WTC11 (cell line): ENCODE results near the gene SFI1. TPM values are rescaled to one million over a fixed set of nuclear protein-coding genes. Genes with fewer than 3 reads are reported as not detected.

ENCODE experiments used
- ATAC-seq: fragments of 200-7000 bp; cut with Tn5 transposase; 2 replicates; pipeline ENCODE4 v1.10.0; 2021; ENCODE audit warnings: mild to moderate bottlenecking, moderate library complexity
- CTCF ChIA-PET: fragments of 300-600 bp; sonication (Branson Sonifier 250); formaldehyde crosslinking; loops from one replicate; lab custom pipeline; 2021; ENCODE audit warnings: antibody characterized with exemption; lab: Charles Lee
- POLR2A ChIA-PET: fragments of 350-600 bp; sonication (Branson Sonifier 250); formaldehyde crosslinking; loops from one replicate; lab custom pipeline; 2021; ENCODE audit warnings: antibody characterized with exemption; lab: Charles Lee
- DNase-seq: peaks from one replicate; pipeline ENCODE4 v3.0.0; 2021; ENCODE audit warnings: low spot score
- H3K27ac Mint-ChIP-seq: 2 replicates; pipeline ENCODE4 v1.8.0; 2021; ENCODE audit warnings: mixed read lengths
- H3K27me3 Mint-ChIP-seq: 2 replicates; pipeline ENCODE4 v1.8.0; 2021; ENCODE audit warnings: low read depth, mild to moderate bottlenecking, moderate library complexity, mixed read lengths
- H3K36me3 Mint-ChIP-seq: 2 replicates; pipeline ENCODE4 v1.8.0; 2021; ENCODE audit warnings: mixed read lengths
- H3K4me1 Mint-ChIP-seq: 2 replicates; pipeline ENCODE4 v1.8.0; 2022; ENCODE audit warnings: mixed read lengths
- H3K4me3 Mint-ChIP-seq: 2 replicates; pipeline ENCODE4 v1.8.0; 2021; ENCODE audit warnings: mild to moderate bottlenecking, moderate library complexity, mixed read lengths
- H3K9me3 Mint-ChIP-seq: 2 replicates; pipeline ENCODE4 v1.8.0; 2021; ENCODE audit warnings: mixed read lengths
- ATF1 ChIP-seq: sonication (generic); formaldehyde crosslinking; IDR thresholded peaks from 2 replicates; pipeline ENCODE4 v1.8.1; 2023; ENCODE audit warnings: mild to moderate bottlenecking, moderate library complexity, missing genetic modification reagents
- CDX4 ChIP-seq: fragments of 250-450 bp; sonication (Bioruptor Pico); IDR thresholded peaks from 2 replicates; pipeline ENCODE4 v1.9.0; 2021; ENCODE audit warnings: moderate library complexity, mild to moderate bottlenecking, inconsistent platforms, borderline replicate concordance
- ESRRA ChIP-seq: sonication (generic); formaldehyde crosslinking; IDR thresholded peaks from 2 replicates; pipeline ENCODE4 v1.8.1; 2022; ENCODE audit warnings: mild to moderate bottlenecking, missing genetic modification reagents, borderline replicate concordance
- IRF2 ChIP-seq: sonication (generic); formaldehyde crosslinking; IDR thresholded peaks from 2 replicates; pipeline ENCODE4 v1.8.0; 2022; ENCODE audit warnings: low read depth, missing genetic modification reagents, borderline replicate concordance
- NFATC4 ChIP-seq: fragments of 250-450 bp; sonication (Bioruptor Pico); IDR thresholded peaks from 2 replicates; pipeline ENCODE4 v1.9.0; 2021; ENCODE audit warnings: mild to moderate bottlenecking
- NR3C1 ChIP-seq: sonication (generic); formaldehyde crosslinking; conservative IDR thresholded peaks from 2 replicates; pipeline ENCODE4 v1.8.1; 2023; ENCODE audit warnings: low read depth, mild to moderate bottlenecking, missing genetic modification reagents
- PRRX2 ChIP-seq: fragments of 250-450 bp; sonication (Bioruptor Pico); IDR thresholded peaks from 2 replicates; pipeline ENCODE4 v1.8.0; 2021; ENCODE audit warnings: mild to moderate bottlenecking
- ZBTB43 ChIP-seq: sonication (generic); formaldehyde crosslinking; IDR thresholded peaks from 2 replicates; pipeline ENCODE4 v1.8.1; 2023; ENCODE audit warnings: mild to moderate bottlenecking, missing genetic modification reagents
- ZNF219 ChIP-seq: sonication (generic); formaldehyde crosslinking; IDR thresholded peaks from 2 replicates; pipeline ENCODE4 v1.8.0; 2023; ENCODE audit warnings: missing genetic modification reagents, mild to moderate bottlenecking, borderline replicate concordance
- total RNA-seq: library from RNA; stranded (reverse); gene quantifications from 3 replicates; pipeline ENCODE4 v1.2.3, GENCODE V29; 2021
- TF ChIP-seq, protein P1 (sequence below): sonication (generic); formaldehyde crosslinking; conservative IDR thresholded peaks from 2 replicates; pipeline ENCODE4 v1.8.1; 2023; ENCODE audit warnings: mild to moderate bottlenecking, low read depth, missing genetic modification reagents, moderate library complexity
- TF ChIP-seq, protein P2 (sequence below): sonication (generic); formaldehyde crosslinking; IDR thresholded peaks from 2 replicates; pipeline ENCODE4 v1.8.0; 2022; ENCODE audit warnings: mild to moderate bottlenecking, missing genetic modification reagents
- TF ChIP-seq, protein P3 (sequence below): sonication (generic); formaldehyde crosslinking; IDR thresholded peaks from 2 replicates; pipeline ENCODE4 v1.8.1; 2022; ENCODE audit warnings: low read depth, mild to moderate bottlenecking, moderate library complexity, missing genetic modification reagents, borderline replicate concordance
- TF ChIP-seq, protein P4 (sequence below): fragments of 250-450 bp; sonication (Bioruptor Pico); IDR thresholded peaks from 2 replicates; pipeline ENCODE4 v1.9.0; 2021; ENCODE audit warnings: mild to moderate bottlenecking
- TF ChIP-seq, protein P5 (sequence below): fragments of 250-450 bp; sonication (Bioruptor Pico); IDR thresholded peaks from 2 replicates; pipeline ENCODE4 v1.9.0; 2021; ENCODE audit warnings: mild to moderate bottlenecking, borderline replicate concordance
- TF ChIP-seq, protein P6 (sequence below): fragments of 250-450 bp; sonication (Bioruptor Pico); conservative IDR thresholded peaks from 2 replicates; pipeline ENCODE4 v1.9.0; 2021; ENCODE audit warnings: mild to moderate bottlenecking
- TF ChIP-seq, protein P7 (sequence below): sonication (generic); formaldehyde crosslinking; conservative IDR thresholded peaks from 2 replicates; pipeline ENCODE4 v1.8.1; 2022; ENCODE audit warnings: mild to moderate bottlenecking, missing genetic modification reagents

SFI1 gene
- total RNA-seq, 1 experiment from 2014 or later: 43.6 TPM

GRCh38 chr22:31604746-31605705, 108.7 kb downstream of the SFI1 start:
- Mint-ChIP-seq H3K4me1 (no peaks in the 10 kb centered on the region), H3K27ac (peak overlapping the region; percentile 60; the same call in 1 of the 2 replicates), H3K36me3 (no peaks in the 10 kb centered on the region), H3K27me3 (no peaks in the 10 kb centered on the region; the same call in 1 of the 2 replicates), H3K9me3 (no peaks in the 10 kb centered on the region), H3K4me3 (no peak overlapping the region)
- ChIA-PET POLR2A (interaction anchor here (0.5 to 1.0 kb wide), 2 partner anchors 8 to 55 kb away, joined by 3 read pairs; no protein-coding TSS in a partner anchor), CTCF (interaction anchor here (2.0 kb wide), 1 partner anchor 9 kb away, joined by 10 read pairs; no protein-coding TSS in a partner anchor)
- no peak for ATAC-seq
- DNase-seq: no peak
- TF ChIP-seq NR3C1: no peak
- TF ChIP-seq CDX4 (CRISPR knock-in tag): no peak
- TF ChIP-seq NFATC4 (CRISPR knock-in tag): no peak
- TF ChIP-seq, protein P1, sequence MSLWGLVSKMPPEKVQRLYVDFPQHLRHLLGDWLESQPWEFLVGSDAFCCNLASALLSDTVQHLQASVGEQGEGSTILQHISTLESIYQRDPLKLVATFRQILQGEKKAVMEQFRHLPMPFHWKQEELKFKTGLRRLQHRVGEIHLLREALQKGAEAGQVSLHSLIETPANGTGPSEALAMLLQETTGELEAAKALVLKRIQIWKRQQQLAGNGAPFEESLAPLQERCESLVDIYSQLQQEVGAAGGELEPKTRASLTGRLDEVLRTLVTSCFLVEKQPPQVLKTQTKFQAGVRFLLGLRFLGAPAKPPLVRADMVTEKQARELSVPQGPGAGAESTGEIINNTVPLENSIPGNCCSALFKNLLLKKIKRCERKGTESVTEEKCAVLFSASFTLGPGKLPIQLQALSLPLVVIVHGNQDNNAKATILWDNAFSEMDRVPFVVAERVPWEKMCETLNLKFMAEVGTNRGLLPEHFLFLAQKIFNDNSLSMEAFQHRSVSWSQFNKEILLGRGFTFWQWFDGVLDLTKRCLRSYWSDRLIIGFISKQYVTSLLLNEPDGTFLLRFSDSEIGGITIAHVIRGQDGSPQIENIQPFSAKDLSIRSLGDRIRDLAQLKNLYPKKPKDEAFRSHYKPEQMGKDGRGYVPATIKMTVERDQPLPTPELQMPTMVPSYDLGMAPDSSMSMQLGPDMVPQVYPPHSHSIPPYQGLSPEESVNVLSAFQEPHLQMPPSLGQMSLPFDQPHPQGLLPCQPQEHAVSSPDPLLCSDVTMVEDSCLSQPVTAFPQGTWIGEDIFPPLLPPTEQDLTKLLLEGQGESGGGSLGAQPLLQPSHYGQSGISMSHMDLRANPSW (CRISPR knock-in tag): no peak
- no peak for TF ChIP-seq ESRRA
- no peak for TF ChIP-seq ATF1 (CRISPR knock-in tag)
- TF ChIP-seq, protein P2, sequence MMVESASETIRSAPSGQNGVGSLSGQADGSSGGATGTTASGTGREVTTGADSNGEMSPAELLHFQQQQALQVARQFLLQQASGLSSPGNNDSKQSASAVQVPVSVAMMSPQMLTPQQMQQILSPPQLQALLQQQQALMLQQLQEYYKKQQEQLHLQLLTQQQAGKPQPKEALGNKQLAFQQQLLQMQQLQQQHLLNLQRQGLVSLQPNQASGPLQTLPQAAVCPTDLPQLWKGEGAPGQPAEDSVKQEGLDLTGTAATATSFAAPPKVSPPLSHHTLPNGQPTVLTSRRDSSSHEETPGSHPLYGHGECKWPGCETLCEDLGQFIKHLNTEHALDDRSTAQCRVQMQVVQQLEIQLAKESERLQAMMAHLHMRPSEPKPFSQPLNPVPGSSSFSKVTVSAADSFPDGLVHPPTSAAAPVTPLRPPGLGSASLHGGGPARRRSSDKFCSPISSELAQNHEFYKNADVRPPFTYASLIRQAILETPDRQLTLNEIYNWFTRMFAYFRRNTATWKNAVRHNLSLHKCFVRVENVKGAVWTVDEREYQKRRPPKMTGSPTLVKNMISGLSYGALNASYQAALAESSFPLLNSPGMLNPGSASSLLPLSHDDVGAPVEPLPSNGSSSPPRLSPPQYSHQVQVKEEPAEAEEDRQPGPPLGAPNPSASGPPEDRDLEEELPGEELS: no peak
- TF ChIP-seq ZNF219 (CRISPR knock-in tag): no peak
- TF ChIP-seq ZBTB43 (CRISPR knock-in tag): no peak
- no peak for TF ChIP-seq IRF2 (CRISPR knock-in tag)
- TF ChIP-seq, protein P3, sequence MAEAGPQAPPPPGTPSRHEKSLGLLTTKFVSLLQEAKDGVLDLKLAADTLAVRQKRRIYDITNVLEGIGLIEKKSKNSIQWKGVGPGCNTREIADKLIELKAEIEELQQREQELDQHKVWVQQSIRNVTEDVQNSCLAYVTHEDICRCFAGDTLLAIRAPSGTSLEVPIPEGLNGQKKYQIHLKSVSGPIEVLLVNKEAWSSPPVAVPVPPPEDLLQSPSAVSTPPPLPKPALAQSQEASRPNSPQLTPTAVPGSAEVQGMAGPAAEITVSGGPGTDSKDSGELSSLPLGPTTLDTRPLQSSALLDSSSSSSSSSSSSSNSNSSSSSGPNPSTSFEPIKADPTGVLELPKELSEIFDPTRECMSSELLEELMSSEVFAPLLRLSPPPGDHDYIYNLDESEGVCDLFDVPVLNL: no peak
- TF ChIP-seq, protein P4, sequence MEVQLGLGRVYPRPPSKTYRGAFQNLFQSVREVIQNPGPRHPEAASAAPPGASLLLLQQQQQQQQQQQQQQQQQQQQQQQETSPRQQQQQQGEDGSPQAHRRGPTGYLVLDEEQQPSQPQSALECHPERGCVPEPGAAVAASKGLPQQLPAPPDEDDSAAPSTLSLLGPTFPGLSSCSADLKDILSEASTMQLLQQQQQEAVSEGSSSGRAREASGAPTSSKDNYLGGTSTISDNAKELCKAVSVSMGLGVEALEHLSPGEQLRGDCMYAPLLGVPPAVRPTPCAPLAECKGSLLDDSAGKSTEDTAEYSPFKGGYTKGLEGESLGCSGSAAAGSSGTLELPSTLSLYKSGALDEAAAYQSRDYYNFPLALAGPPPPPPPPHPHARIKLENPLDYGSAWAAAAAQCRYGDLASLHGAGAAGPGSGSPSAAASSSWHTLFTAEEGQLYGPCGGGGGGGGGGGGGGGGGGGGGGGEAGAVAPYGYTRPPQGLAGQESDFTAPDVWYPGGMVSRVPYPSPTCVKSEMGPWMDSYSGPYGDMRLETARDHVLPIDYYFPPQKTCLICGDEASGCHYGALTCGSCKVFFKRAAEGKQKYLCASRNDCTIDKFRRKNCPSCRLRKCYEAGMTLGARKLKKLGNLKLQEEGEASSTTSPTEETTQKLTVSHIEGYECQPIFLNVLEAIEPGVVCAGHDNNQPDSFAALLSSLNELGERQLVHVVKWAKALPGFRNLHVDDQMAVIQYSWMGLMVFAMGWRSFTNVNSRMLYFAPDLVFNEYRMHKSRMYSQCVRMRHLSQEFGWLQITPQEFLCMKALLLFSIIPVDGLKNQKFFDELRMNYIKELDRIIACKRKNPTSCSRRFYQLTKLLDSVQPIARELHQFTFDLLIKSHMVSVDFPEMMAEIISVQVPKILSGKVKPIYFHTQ (CRISPR knock-in tag): no peak
- TF ChIP-seq, protein P5, sequence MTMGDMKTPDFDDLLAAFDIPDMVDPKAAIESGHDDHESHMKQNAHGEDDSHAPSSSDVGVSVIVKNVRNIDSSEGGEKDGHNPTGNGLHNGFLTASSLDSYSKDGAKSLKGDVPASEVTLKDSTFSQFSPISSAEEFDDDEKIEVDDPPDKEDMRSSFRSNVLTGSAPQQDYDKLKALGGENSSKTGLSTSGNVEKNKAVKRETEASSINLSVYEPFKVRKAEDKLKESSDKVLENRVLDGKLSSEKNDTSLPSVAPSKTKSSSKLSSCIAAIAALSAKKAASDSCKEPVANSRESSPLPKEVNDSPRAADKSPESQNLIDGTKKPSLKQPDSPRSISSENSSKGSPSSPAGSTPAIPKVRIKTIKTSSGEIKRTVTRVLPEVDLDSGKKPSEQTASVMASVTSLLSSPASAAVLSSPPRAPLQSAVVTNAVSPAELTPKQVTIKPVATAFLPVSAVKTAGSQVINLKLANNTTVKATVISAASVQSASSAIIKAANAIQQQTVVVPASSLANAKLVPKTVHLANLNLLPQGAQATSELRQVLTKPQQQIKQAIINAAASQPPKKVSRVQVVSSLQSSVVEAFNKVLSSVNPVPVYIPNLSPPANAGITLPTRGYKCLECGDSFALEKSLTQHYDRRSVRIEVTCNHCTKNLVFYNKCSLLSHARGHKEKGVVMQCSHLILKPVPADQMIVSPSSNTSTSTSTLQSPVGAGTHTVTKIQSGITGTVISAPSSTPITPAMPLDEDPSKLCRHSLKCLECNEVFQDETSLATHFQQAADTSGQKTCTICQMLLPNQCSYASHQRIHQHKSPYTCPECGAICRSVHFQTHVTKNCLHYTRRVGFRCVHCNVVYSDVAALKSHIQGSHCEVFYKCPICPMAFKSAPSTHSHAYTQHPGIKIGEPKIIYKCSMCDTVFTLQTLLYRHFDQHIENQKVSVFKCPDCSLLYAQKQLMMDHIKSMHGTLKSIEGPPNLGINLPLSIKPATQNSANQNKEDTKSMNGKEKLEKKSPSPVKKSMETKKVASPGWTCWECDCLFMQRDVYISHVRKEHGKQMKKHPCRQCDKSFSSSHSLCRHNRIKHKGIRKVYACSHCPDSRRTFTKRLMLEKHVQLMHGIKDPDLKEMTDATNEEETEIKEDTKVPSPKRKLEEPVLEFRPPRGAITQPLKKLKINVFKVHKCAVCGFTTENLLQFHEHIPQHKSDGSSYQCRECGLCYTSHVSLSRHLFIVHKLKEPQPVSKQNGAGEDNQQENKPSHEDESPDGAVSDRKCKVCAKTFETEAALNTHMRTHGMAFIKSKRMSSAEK: no peak
- TF ChIP-seq, protein P6, sequence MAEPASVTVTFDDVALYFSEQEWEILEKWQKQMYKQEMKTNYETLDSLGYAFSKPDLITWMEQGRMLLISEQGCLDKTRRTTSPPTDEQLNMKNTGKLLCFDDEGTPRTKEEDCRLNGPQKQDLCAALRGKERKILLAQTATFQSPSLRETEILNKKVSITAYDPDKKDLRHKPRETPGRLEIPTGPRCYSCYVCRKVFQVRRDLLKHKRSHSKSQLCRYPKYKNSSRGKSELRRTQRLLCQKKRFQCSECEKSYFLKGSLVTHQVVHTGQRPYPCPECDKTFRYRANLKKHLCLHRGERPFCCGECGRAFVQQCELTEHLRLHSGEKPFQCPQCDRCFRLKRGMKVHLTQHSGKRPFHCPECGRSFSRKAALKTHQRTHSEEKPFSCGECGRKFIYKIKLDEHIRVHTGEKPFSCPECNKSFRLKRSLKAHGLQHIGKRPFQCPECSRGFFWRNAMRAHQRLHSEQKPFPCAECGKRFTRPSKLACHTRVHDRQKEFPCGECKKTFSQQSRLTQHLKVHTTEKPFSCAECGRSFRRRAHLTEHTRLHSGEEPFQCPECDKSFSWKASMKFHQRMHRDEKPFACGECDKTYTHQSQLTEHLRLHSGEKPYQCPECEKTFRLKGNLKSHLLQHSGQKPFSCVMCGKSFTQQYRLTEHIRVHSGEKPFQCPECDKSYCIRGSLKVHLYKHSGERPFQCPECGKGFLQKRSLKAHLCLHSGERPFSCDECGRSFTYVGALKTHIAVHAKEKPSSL (CRISPR knock-in tag): no peak
- TF ChIP-seq, protein P7, sequence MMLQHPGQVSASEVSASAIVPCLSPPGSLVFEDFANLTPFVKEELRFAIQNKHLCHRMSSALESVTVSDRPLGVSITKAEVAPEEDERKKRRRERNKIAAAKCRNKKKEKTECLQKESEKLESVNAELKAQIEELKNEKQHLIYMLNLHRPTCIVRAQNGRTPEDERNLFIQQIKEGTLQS (CRISPR knock-in tag): no peak
- no peak for TF ChIP-seq PRRX2
